ENCODE measurements around the gene PXDN. TPM values are rescaled to one million over a fixed set of nuclear protein-coding genes. Genes with fewer than 3 reads are reported as not detected.

Gene PXDN
- total RNA-seq, 1 donor from 2014 or later = 36.3 TPM

- no peak overlapping the region for H3K27ac ChIP-seq
- no peak overlapping the region for H3K4me3 ChIP-seq
- DNase-seq (no peak), ATAC-seq (peak; percentile 22 to 30)
- no peaks in the 10 kb centered on the region for H3K27me3 ChIP-seq (ENCODE audit: low read depth)
- intact Hi-C loops (cut with DNase I) = no loop called here
- no peak for TF ChIP-seq CTCF (IDR thresholded peaks at IDR 0.05)
- no peaks in the 10 kb centered on the region for H3K9me3 ChIP-seq
- H3K4me1 ChIP-seq = peaks cover 14% of the 10 kb centered on the region
- H3K36me3 ChIP-seq = peaks cover 19% of the 10 kb centered on the region
These were observed 52.0 kb downstream of the PXDN start for GRCh38 chr2:1692342-1692741.

GRCh38 chr2:1691366-1691765 is 52.9 kb downstream of the PXDN start:
- no peaks in the 10 kb centered on the region for H3K27me3 ChIP-seq (ENCODE audit: low read depth)
- peaks cover 6% of the 10 kb centered on the region for H3K4me1 ChIP-seq
- intact Hi-C loops (cut with DNase I) = no loop called here
- no peaks in the 10 kb centered on the region for H3K9me3 ChIP-seq
- no peak for TF ChIP-seq CTCF (IDR thresholded peaks at IDR 0.05)
- ATAC-seq (no peak), DNase-seq (no peak)
- no peak overlapping the region for H3K4me3 ChIP-seq
- H3K36me3 ChIP-seq = peaks cover 24% of the 10 kb centered on the region
- no peak overlapping the region for H3K27ac ChIP-seq

- ATAC-seq = peak in 1 of 2 donors; percentile 32
- Histone ChIP-seq H3K4me1 (peaks cover 9% of the 10 kb centered on the region), H3K4me3 (no peak overlapping the region), H3K27ac (no peak overlapping the region), H3K9me3 (no peaks in the 10 kb centered on the region), H3K27me3 (ENCODE audit: low read depth) (no peaks in the 10 kb centered on the region), H3K36me3 (peaks cover 29% of the 10 kb centered on the region)
- intact Hi-C loops (cut with DNase I) = no loop called here
- peak; percentile 33 for DNase-seq
- no peak for TF ChIP-seq CTCF (IDR thresholded peaks at IDR 0.05)
These were observed 54.1 kb downstream of the PXDN start for GRCh38 chr2:1690056-1690775.

- no peak overlapping the region for H3K4me3 ChIP-seq
- DNase-seq (no peak), ATAC-seq (no peak)
- H3K4me1 ChIP-seq = peaks cover 9% of the 10 kb centered on the region
- no peak overlapping the region for H3K27ac ChIP-seq
- no peaks in the 10 kb centered on the region for H3K27me3 ChIP-seq (ENCODE audit: low read depth)
- H3K36me3 ChIP-seq = peaks cover 32% of the 10 kb centered on the region
- no peaks in the 10 kb centered on the region for H3K9me3 ChIP-seq
- intact Hi-C loops (cut with DNase I) = no loop called here
- no peak for TF ChIP-seq CTCF (IDR thresholded peaks at IDR 0.05)
These were observed 55.5 kb downstream of the PXDN start for GRCh38 chr2:1688859-1689258.

- Histone ChIP-seq H3K9me3 (no peaks in the 10 kb centered on the region), H3K4me3 (no peak overlapping the region), H3K27ac (no peak overlapping the region), H3K4me1 (peaks cover 9% of the 10 kb centered on the region), H3K36me3 (peaks cover 32% of the 10 kb centered on the region), H3K27me3 (ENCODE audit: low read depth) (no peaks in the 10 kb centered on the region)
- DNase-seq (no peak), ATAC-seq (no peak)
- no peak for TF ChIP-seq CTCF (IDR thresholded peaks at IDR 0.05)
- intact Hi-C loops (cut with DNase I) = no loop called here
These were observed 56.2 kb downstream of the PXDN start for GRCh38 chr2:1688161-1688560.

Measured in lower lobe of right lung (tissue), 2 donors.